ENCODE measurements around the gene CRISPLD2.
"Not testable (repeated sequence)": the region's sequence is repeated elsewhere in the genome, so short reads cannot be mapped to it uniquely, and the experiment has no call there.

The CRISPLD2 gene

DNA sequence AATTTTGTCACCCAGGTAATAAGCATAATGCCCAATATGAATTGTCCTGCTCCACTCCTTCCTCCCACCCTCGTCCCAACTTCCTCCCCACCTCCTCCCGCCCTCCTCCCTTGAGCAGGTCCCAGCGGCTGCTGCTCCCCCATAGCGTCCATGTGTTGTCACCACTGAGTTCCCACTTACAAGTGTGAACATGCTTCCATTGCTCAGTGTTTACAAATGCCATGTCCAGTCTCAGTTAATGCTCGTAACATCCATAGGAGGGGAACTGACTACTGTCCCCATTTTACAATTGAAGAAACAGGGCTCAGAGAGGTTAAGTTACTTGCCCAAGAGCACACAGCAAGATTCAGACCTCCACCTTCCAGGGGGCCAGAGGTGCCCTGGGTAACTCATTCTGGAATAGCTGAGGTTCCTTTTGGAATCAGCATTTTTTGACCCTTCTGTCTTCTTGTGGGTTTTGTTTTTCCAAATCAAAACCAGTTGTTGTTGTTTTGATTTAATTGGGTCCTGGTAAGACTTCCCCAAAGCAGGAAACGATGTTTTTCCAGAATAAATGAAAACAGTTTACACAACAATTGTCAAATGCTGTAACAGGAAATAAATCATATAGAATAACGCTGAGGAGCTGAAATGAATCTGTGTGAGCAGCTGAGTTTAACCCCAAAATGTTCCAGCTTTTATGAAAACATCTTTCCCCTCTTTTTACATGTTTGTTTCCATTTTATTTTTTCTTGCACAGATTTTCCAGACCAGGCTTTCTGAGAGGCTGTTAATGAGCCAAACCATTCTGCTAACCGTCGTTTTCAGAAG, 117.6 kb downstream of the CRISPLD2 start:
- ChIA-PET CTCF (no interaction called here), POLR2A (no interaction called here)
- DNase-seq (ENCODE audit: extremely low spot score): no peak
- TF ChIP-seq SUZ12 (IDR thresholded peaks at IDR 0.05) (no peak), ELF4 (IDR thresholded peaks at IDR 0.05) (no peak), CTBP1 (IDR thresholded peaks at IDR 0.05; ENCODE audit: borderline replicate concordance) (no peak), LEF1 (IDR thresholded peaks at IDR 0.05; ENCODE audit: borderline replicate concordance) (no peak), NFRKB (IDR thresholded peaks at IDR 0.05) (no peak), ZNF384 (IDR thresholded peaks at IDR 0.05) (no peak), FOXM1 (IDR thresholded peaks at IDR 0.05; ENCODE audit: borderline replicate concordance) (no peak), BHLHE40 (IDR thresholded peaks at IDR 0.05; ENCODE audit: borderline replicate concordance) (no peak), SP1 (IDR thresholded peaks at IDR 0.05) (no peak), FOXA1 (IDR thresholded peaks at IDR 0.05) (no peak), ARNT (IDR thresholded peaks at IDR 0.05) (no peak), TARDBP (IDR thresholded peaks at IDR 0.05) (no peak), FOXK2 (IDR thresholded peaks at IDR 0.05) (no peak), L3MBTL2 (conservative IDR thresholded peaks at IDR 0.05) (no peak), HDGF (IDR thresholded peaks at IDR 0.05; ENCODE audit: borderline replicate concordance) (no peak)
- TF ChIP-seq, protein P1, sequence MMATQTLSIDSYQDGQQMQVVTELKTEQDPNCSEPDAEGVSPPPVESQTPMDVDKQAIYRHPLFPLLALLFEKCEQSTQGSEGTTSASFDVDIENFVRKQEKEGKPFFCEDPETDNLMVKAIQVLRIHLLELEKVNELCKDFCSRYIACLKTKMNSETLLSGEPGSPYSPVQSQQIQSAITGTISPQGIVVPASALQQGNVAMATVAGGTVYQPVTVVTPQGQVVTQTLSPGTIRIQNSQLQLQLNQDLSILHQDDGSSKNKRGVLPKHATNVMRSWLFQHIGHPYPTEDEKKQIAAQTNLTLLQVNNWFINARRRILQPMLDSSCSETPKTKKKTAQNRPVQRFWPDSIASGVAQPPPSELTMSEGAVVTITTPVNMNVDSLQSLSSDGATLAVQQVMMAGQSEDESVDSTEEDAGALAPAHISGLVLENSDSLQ (IDR thresholded peaks at IDR 0.05): no peak

DNA sequence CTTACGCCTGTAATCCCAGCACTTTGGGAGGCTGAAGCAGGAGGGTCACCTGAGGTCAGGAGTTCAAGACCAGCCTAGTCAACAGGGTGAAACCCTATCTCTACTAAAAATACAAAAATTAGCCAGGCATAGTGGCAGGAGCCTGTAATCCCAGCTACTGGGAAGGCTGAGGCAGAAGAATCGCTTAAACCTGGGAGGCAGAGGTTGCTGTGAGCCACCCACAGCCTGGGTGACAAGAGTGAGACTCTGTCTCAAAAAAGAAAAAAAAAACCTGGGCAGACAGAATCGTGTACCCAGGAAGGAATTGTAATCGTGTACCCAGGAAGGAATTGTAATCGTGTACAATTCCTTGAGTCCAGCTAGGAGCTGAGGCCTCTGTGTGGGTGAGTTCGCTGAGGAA, 118.8 kb downstream of the CRISPLD2 start:
- DNase-seq (ENCODE audit: extremely low spot score); POLR2A ChIA-PET: not testable (repeated sequence)
- CTCF ChIA-PET: interaction anchor here (0.6 kb wide), 1 partner anchor 12 kb away, joined by 3 read pairs; no protein-coding TSS in a partner anchor

DNA sequence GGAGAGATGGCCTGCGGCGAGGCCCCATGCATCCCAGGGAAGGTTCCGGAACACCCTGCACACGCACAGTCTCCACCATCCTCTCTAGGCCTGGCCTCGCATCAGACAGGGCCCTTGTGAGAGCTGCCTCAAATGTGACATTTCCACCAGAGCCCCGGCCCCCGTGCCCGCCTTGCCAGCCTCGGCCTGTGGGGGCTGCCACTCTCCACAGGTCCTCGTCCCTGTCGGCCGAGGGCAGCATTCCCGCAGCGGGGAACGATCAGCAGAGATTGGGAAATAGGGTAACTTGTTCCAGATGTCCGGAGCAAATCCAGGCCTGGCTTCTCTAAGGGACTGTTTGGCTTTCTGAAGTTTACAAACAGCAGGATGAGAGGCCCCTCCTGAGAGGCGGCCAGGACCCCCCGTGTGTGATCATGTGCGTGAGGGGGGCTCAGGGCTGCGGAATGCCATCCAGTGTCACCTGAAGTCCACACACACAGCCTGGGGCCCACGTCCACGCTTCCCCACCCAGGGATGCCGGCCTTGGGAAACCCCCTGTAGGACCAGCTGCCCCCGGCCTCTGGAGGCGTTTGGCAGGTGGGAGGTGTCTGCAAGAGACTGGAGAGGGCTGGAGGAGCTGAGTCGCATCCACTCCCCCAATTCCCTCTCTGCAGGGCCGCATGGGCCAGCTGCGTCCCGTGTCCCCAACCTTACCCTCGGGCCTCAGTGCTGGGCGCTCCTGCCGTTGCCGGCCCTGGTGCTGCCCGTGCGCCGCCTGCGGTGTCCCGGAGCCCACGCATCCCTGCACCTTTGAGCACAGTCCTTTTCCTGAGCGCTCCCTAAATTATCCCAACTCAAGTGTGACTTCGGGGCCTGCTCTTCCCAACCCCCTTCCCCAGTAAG, 121.1 kb downstream of the CRISPLD2 start:
- DNase-seq (ENCODE audit: extremely low spot score): no peak
- TF ChIP-seq CTBP1 (IDR thresholded peaks at IDR 0.05; ENCODE audit: borderline replicate concordance) (no peak), FOXA1 (IDR thresholded peaks at IDR 0.05) (no peak)
- ChIA-PET POLR2A (no interaction called here), CTCF (interaction anchor here (0.6 kb wide), 1 partner anchor 704 kb away, joined by 3 read pairs; no protein-coding TSS in a partner anchor)

GRCh38 chr16:84941921-84942320, 122.1 kb downstream of the CRISPLD2 start:
- ChIA-PET POLR2A (no interaction called here), CTCF (interaction anchor here (0.9 kb wide), 1 partner anchor 10 kb away, joined by 5 read pairs; no protein-coding TSS in a partner anchor)
- DNase-seq (ENCODE audit: extremely low spot score): no peak
- TF ChIP-seq CTBP1 (IDR thresholded peaks at IDR 0.05; ENCODE audit: borderline replicate concordance) (no peak), SUZ12 (IDR thresholded peaks at IDR 0.05) (no peak), ELF4 (IDR thresholded peaks at IDR 0.05) (no peak), SP1 (IDR thresholded peaks at IDR 0.05) (no peak), LEF1 (IDR thresholded peaks at IDR 0.05; ENCODE audit: borderline replicate concordance) (no peak), FOXA1 (IDR thresholded peaks at IDR 0.05) (no peak), L3MBTL2 (conservative IDR thresholded peaks at IDR 0.05) (no peak), NFRKB (IDR thresholded peaks at IDR 0.05) (no peak), ARNT (IDR thresholded peaks at IDR 0.05) (no peak), BHLHE40 (IDR thresholded peaks at IDR 0.05; ENCODE audit: borderline replicate concordance) (no peak), TARDBP (IDR thresholded peaks at IDR 0.05) (no peak), ZNF384 (IDR thresholded peaks at IDR 0.05) (no peak), FOXK2 (IDR thresholded peaks at IDR 0.05) (no peak), FOXM1 (IDR thresholded peaks at IDR 0.05; ENCODE audit: borderline replicate concordance) (no peak), HDGF (IDR thresholded peaks at IDR 0.05; ENCODE audit: borderline replicate concordance) (no peak)
- TF ChIP-seq, protein P1 (IDR thresholded peaks at IDR 0.05): no peak

GRCh38 chr16:84942786-84943185, 123.0 kb downstream of the CRISPLD2 start:
- TF ChIP-seq BHLHE40 (IDR thresholded peaks at IDR 0.05; ENCODE audit: borderline replicate concordance) (no peak), HDGF (IDR thresholded peaks at IDR 0.05; ENCODE audit: borderline replicate concordance) (no peak), LEF1 (IDR thresholded peaks at IDR 0.05; ENCODE audit: borderline replicate concordance) (no peak), FOXK2 (IDR thresholded peaks at IDR 0.05) (no peak), SP1 (IDR thresholded peaks at IDR 0.05) (no peak), ARNT (IDR thresholded peaks at IDR 0.05) (no peak), TARDBP (IDR thresholded peaks at IDR 0.05) (no peak), SUZ12 (IDR thresholded peaks at IDR 0.05) (no peak), CTBP1 (IDR thresholded peaks at IDR 0.05; ENCODE audit: borderline replicate concordance) (no peak)
- TF ChIP-seq, protein P1 (IDR thresholded peaks at IDR 0.05): no peak
- no peak for DNase-seq (ENCODE audit: extremely low spot score)
- ChIA-PET CTCF (interaction anchor here (0.9 kb wide), 1 partner anchor 9 kb away, joined by 5 read pairs; no protein-coding TSS in a partner anchor), POLR2A (no interaction called here)

DNA sequence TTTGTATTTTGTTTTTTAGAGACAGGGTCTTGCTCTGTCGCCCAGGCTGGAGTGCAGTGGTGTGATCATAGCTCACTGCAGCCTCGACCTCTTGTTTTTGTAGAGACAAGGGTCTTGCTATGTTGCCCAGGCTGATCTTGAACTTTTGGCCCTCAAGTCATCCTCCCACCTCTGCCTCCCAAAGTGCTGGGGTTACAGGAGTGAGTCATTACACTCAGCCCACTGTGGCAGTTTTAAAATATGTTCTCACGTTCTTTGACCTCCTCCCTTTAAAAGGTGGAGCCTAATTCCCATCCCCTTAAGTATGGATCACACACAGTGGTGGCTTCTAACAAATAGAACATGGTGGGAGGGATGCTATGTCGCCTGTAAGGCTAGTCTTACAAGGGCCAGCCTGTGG, 123.8 kb downstream of the CRISPLD2 start:
- POLR2A ChIA-PET: no interaction called here
- DNase-seq (ENCODE audit: extremely low spot score): no peak
- CTCF ChIA-PET: no interaction called here
- TF ChIP-seq FOXM1 (IDR thresholded peaks at IDR 0.05; ENCODE audit: borderline replicate concordance) (no peak), HDGF (IDR thresholded peaks at IDR 0.05; ENCODE audit: borderline replicate concordance) (no peak), FOXK2 (IDR thresholded peaks at IDR 0.05) (no peak), FOXA1 (IDR thresholded peaks at IDR 0.05) (no peak), NFRKB (IDR thresholded peaks at IDR 0.05) (no peak), LEF1 (IDR thresholded peaks at IDR 0.05; ENCODE audit: borderline replicate concordance) (no peak), ARNT (IDR thresholded peaks at IDR 0.05) (no peak), L3MBTL2 (conservative IDR thresholded peaks at IDR 0.05) (no peak), CTBP1 (IDR thresholded peaks at IDR 0.05; ENCODE audit: borderline replicate concordance) (no peak), SUZ12 (IDR thresholded peaks at IDR 0.05) (no peak), ELF4 (IDR thresholded peaks at IDR 0.05) (no peak), BHLHE40 (IDR thresholded peaks at IDR 0.05; ENCODE audit: borderline replicate concordance) (no peak)
